ENCODE measurements around the gene NUDC.

The NUDC gene

GRCh38 chr1:26949266-26949925, 27.9 kb downstream of the NUDC start:
- Histone ChIP-seq H3K4me1 (ENCODE audit: insufficient read depth, low read length) (no peaks in the 10 kb centered on the region), H2AFZ (ENCODE audit: low read depth, low read length) (no peak overlapping the region), H3K9me3 (ENCODE audit: low read length) (no peaks in the 10 kb centered on the region), H3K27me3 (ENCODE audit: insufficient read depth, low read length) (no peaks in the 10 kb centered on the region), H3K4me3 (ENCODE audit: low read length) (no peak overlapping the region), H3K36me3 (ENCODE audit: insufficient read depth, low read length) (peaks cover 26% of the 10 kb centered on the region)

GRCh38 chr1:26949926-26950319, 28.4 kb downstream of the NUDC start:
- Histone ChIP-seq H2AFZ (ENCODE audit: low read depth, low read length) (no peak overlapping the region), H3K4me1 (ENCODE audit: insufficient read depth, low read length) (no peaks in the 10 kb centered on the region), H3K9me3 (ENCODE audit: low read length) (no peaks in the 10 kb centered on the region), H3K36me3 (ENCODE audit: insufficient read depth, low read length) (peaks cover 22% of the 10 kb centered on the region), H3K4me3 (ENCODE audit: low read length) (no peak overlapping the region), H3K27me3 (ENCODE audit: insufficient read depth, low read length) (no peaks in the 10 kb centered on the region)

GRCh38 chr1:26950602-26951001, 29.1 kb downstream of the NUDC start:
- Histone ChIP-seq H3K27me3 (ENCODE audit: insufficient read depth, low read length) (no peaks in the 10 kb centered on the region), H3K4me3 (ENCODE audit: low read length) (no peak overlapping the region), H3K9me3 (ENCODE audit: low read length) (no peaks in the 10 kb centered on the region), H3K36me3 (ENCODE audit: insufficient read depth, low read length) (peaks cover 15% of the 10 kb centered on the region), H3K4me1 (ENCODE audit: insufficient read depth, low read length) (no peaks in the 10 kb centered on the region), H2AFZ (ENCODE audit: low read depth, low read length) (no peak overlapping the region)

- Histone ChIP-seq H3K27me3 (ENCODE audit: insufficient read depth, low read length) (peaks cover 5% of the 10 kb centered on the region), H3K4me3 (ENCODE audit: low read length) (no peak overlapping the region), H2AFZ (ENCODE audit: low read depth, low read length) (no peak overlapping the region), H3K36me3 (ENCODE audit: insufficient read depth, low read length) (peaks cover 9% of the 10 kb centered on the region), H3K9me3 (ENCODE audit: low read length) (no peaks in the 10 kb centered on the region), H3K4me1 (ENCODE audit: insufficient read depth, low read length) (no peaks in the 10 kb centered on the region)
These were observed 29.7 kb downstream of the NUDC start for GRCh38 chr1:26951216-26951615.

- Histone ChIP-seq H3K9me3 (ENCODE audit: low read length) (no peaks in the 10 kb centered on the region), H3K4me3 (ENCODE audit: low read length) (no peak overlapping the region), H3K27me3 (ENCODE audit: insufficient read depth, low read length) (peaks cover 11% of the 10 kb centered on the region), H3K36me3 (ENCODE audit: insufficient read depth, low read length) (peaks cover 3% of the 10 kb centered on the region), H3K4me1 (ENCODE audit: insufficient read depth, low read length) (no peaks in the 10 kb centered on the region), H2AFZ (ENCODE audit: low read depth, low read length) (no peak overlapping the region)
These were observed 30.4 kb downstream of the NUDC start for GRCh38 chr1:26951821-26952497.

- Histone ChIP-seq H3K9me3 (ENCODE audit: low read length) (no peaks in the 10 kb centered on the region), H3K4me1 (ENCODE audit: insufficient read depth, low read length) (no peaks in the 10 kb centered on the region), H2AFZ (ENCODE audit: low read depth, low read length) (no peak overlapping the region), H3K27me3 (ENCODE audit: insufficient read depth, low read length) (peaks cover 21% of the 10 kb centered on the region), H3K4me3 (ENCODE audit: low read length) (no peak overlapping the region), H3K36me3 (ENCODE audit: insufficient read depth, low read length) (no peaks in the 10 kb centered on the region)
These were observed 31.8 kb downstream of the NUDC start for GRCh38 chr1:26953374-26953773.

- no peaks in the 10 kb centered on the region for H3K9me3 ChIP-seq (ENCODE audit: low read length)
- H2AFZ ChIP-seq (ENCODE audit: low read depth, low read length): no peak overlapping the region
- H3K36me3 ChIP-seq (ENCODE audit: insufficient read depth, low read length): no peaks in the 10 kb centered on the region
- H3K4me3 ChIP-seq (ENCODE audit: low read length): no peak overlapping the region
- H3K27me3 ChIP-seq (ENCODE audit: insufficient read depth, low read length): peaks cover 50% of the 10 kb centered on the region
- peaks cover 3% of the 10 kb centered on the region for H3K4me1 ChIP-seq (ENCODE audit: insufficient read depth, low read length)
These were observed 34.8 kb downstream of the NUDC start for GRCh38 chr1:26956321-26956720.

- no peak overlapping the region for H3K4me3 ChIP-seq (ENCODE audit: low read length)
- H3K9me3 ChIP-seq (ENCODE audit: low read length): no peaks in the 10 kb centered on the region
- peaks cover 60% of the 10 kb centered on the region for H3K27me3 ChIP-seq (ENCODE audit: insufficient read depth, low read length)
- no peak overlapping the region for H2AFZ ChIP-seq (ENCODE audit: low read depth, low read length)
- no peaks in the 10 kb centered on the region for H3K36me3 ChIP-seq (ENCODE audit: insufficient read depth, low read length)
- H3K4me1 ChIP-seq (ENCODE audit: insufficient read depth, low read length): peaks cover 3% of the 10 kb centered on the region
These were observed 35.8 kb downstream of the NUDC start for GRCh38 chr1:26957306-26957705.

- Histone ChIP-seq H3K27me3 (ENCODE audit: insufficient read depth, low read length) (peaks cover 66% of the 10 kb centered on the region), H3K4me3 (ENCODE audit: low read length) (no peak overlapping the region), H2AFZ (ENCODE audit: low read depth, low read length) (no peak overlapping the region), H3K36me3 (ENCODE audit: insufficient read depth, low read length) (no peaks in the 10 kb centered on the region), H3K9me3 (ENCODE audit: low read length) (no peaks in the 10 kb centered on the region), H3K4me1 (ENCODE audit: insufficient read depth, low read length) (peaks cover 3% of the 10 kb centered on the region)
These were observed 37.7 kb downstream of the NUDC start for GRCh38 chr1:26959270-26959669.

- no peaks in the 10 kb centered on the region for H3K9me3 ChIP-seq (ENCODE audit: low read length)
- H2AFZ ChIP-seq (ENCODE audit: low read depth, low read length): no peak within 1 kb of the TSS
- no peaks in the 10 kb centered on the region for H3K36me3 ChIP-seq (ENCODE audit: insufficient read depth, low read length)
- H3K4me1 ChIP-seq (ENCODE audit: insufficient read depth, low read length): peaks cover 3% of the 10 kb centered on the region
- peaks cover 66% of the 10 kb centered on the region for H3K27me3 ChIP-seq (ENCODE audit: insufficient read depth, low read length)
- no peak within 1 kb of the TSS for H3K4me3 ChIP-seq (ENCODE audit: low read length)
These were observed 38.4 kb downstream of the NUDC start, which contains the start of gene KDF1 for GRCh38 chr1:26959722-26960624. Gene KDF1, minus strand, starts transcription at chr1:26960468. Its CDS starts 8,088 bp downstream, at chr1:26952380.

- peaks cover 3% of the 10 kb centered on the region for H3K4me1 ChIP-seq (ENCODE audit: insufficient read depth, low read length)
- no peaks in the 10 kb centered on the region for H3K36me3 ChIP-seq (ENCODE audit: insufficient read depth, low read length)
- no peaks in the 10 kb centered on the region for H3K9me3 ChIP-seq (ENCODE audit: low read length)
- no peak overlapping the region for H2AFZ ChIP-seq (ENCODE audit: low read depth, low read length)
- no peak overlapping the region for H3K4me3 ChIP-seq (ENCODE audit: low read length)
- peaks cover 66% of the 10 kb centered on the region for H3K27me3 ChIP-seq (ENCODE audit: insufficient read depth, low read length)
These were observed 39.1 kb downstream of the NUDC start for GRCh38 chr1:26960625-26960966.

GRCh38 chr1:26961826-26962225, 40.3 kb downstream of the NUDC start:
- no peaks in the 10 kb centered on the region for H3K9me3 ChIP-seq (ENCODE audit: low read length)
- H2AFZ ChIP-seq (ENCODE audit: low read depth, low read length): no peak overlapping the region
- peaks cover 56% of the 10 kb centered on the region for H3K27me3 ChIP-seq (ENCODE audit: insufficient read depth, low read length)
- no peak overlapping the region for H3K4me3 ChIP-seq (ENCODE audit: low read length)
- peaks cover 3% of the 10 kb centered on the region for H3K4me1 ChIP-seq (ENCODE audit: insufficient read depth, low read length)
- no peaks in the 10 kb centered on the region for H3K36me3 ChIP-seq (ENCODE audit: insufficient read depth, low read length)

GRCh38 chr1:26965213-26965612, 43.7 kb downstream of the NUDC start:
- peaks cover 27% of the 10 kb centered on the region for H3K27me3 ChIP-seq (ENCODE audit: insufficient read depth, low read length)
- H2AFZ ChIP-seq (ENCODE audit: low read depth, low read length): no peak overlapping the region
- H3K4me1 ChIP-seq (ENCODE audit: insufficient read depth, low read length): no peaks in the 10 kb centered on the region
- no peak overlapping the region for H3K4me3 ChIP-seq (ENCODE audit: low read length)
- no peaks in the 10 kb centered on the region for H3K9me3 ChIP-seq (ENCODE audit: low read length)
- no peaks in the 10 kb centered on the region for H3K36me3 ChIP-seq (ENCODE audit: insufficient read depth, low read length)

Data from neuron (in vitro differentiated cells).